Gastroesophageal sphincter (tissue), 3 donors: ENCODE results near the gene SPIN1.

ENCODE experiments used
- CTCF ChIP-seq, 4 experiments: fragments of 200-600 bp in 2 of 4; fragments of 450-650 bp in 2 of 4; sonication (generic) in 1 of 4; IDR thresholded peaks; one replicate each; pipeline ENCODE4 v1.5.1; 2017 to 2019; ENCODE audit warnings: antibody characterized with exemption in 4 of 4, mild to moderate bottlenecking in 2 of 4, moderate library complexity in 2 of 4
- POLR2A ChIP-seq, 2 donors: fragments of 450-650 bp; IDR thresholded peaks; one replicate each; pipeline ENCODE4 v1.6.1; 2017; ENCODE audit warnings: antibody characterized with exemption in 2 of 2, mild to moderate bottlenecking in 2 of 2, moderate library complexity in 1 of 2
- POLR2AphosphoS5 ChIP-seq: sonication (generic); formaldehyde crosslinking; IDR thresholded peaks from one replicate; pipeline ENCODE4 v1.6.1; 2017; ENCODE audit warnings: antibody characterized with exemption

DNA sequence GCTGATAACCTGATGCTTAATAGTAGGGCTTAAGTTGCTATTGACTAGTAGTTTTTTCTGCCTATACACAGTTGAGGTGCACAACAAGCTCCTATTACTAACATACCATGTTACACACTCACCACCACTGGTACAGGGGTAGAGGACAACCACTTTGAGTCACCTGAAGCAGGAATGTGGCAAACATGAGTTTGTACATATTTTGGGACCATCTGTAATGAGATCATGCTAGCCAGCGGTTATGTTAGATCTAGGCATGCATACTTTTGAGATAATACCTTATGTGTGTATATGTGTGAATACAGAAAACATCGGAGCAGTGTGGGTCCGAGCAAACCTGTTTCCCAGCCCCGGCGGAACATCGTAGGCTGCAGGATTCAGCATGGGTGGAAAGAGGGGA is 73.9 kb downstream of the SPIN1 start:
- TF ChIP-seq CTCF (IDR thresholded peaks at IDR 0.05) (no peak), POLR2A (IDR thresholded peaks at IDR 0.05) (no peak), POLR2AphosphoS5 (no peak)
